ENCODE data around the gene MRPL52. TPM values are rescaled to one million over a fixed set of nuclear protein-coding genes. Genes with fewer than 3 reads are reported as not detected.

Gene MRPL52
- total RNA-seq, 2 experiments from 2014 or later, result 100 to 181 TPM

DNA sequence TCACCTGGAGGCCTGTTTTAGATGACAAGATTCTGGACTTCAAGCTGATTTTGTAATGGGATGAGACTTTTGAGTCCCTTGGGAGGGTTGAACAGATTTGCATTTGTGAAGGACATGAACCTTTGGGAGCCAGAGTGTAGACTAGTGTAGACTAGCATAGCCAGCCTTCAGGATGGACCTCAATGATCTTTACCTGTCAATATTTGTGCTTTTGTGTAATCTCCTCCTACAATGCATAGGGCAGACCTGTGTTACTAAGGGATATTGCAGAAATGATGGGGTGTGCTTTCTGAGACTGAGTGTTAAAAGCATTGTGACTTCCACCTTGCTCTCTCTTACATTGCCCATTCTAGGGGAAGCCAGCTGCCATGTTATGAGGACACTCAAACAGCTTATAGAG is 32.0 kb downstream of the MRPL52 start:
- Histone ChIP-seq H3K9me2 (ENCODE audit: insufficient read depth, low read length) (no peaks in the 10 kb centered on the region), H3K36me3 (ENCODE audit: insufficient read depth, low read length) (no peaks in the 10 kb centered on the region), H3K27ac (ENCODE audit: low read depth, low read length, poor library complexity, severe bottlenecking) (no peak overlapping the region), H3K79me2 (ENCODE audit: insufficient read depth, low read depth, low read length) (no peaks in the 10 kb centered on the region), H3K4me1 (ENCODE audit: insufficient read depth, low read length, poor library complexity, severe bottlenecking) (peaks cover 8% of the 10 kb centered on the region), H3K4me2 (ENCODE audit: low read length) (no peak overlapping the region), H4K20me1 (ENCODE audit: insufficient read depth, low read length) (no peaks in the 10 kb centered on the region), H3K9me3 (ENCODE audit: low read length) (no peaks in the 10 kb centered on the region), H3K4me3 (ENCODE audit: low read depth, low read length, poor library complexity, severe bottlenecking) (no peak overlapping the region), H2AFZ (ENCODE audit: low read length) (no peak overlapping the region)
- CTCF ChIA-PET (ENCODE audit: unreplicated experiment), result no interaction called here
- DNase-seq (ENCODE audit: low spot score), result no peak
- BruUV-seq (replicated peaks), result no TSS peak
- POLR2A ChIA-PET, result interaction anchor here (1.1 to 1.4 kb wide), 4 partner anchors 10 to 108 kb away, joined by 3 to 6 read pairs (median 3); partner anchors contain the start of gene LRP10
- TF ChIP-seq, protein P1, sequence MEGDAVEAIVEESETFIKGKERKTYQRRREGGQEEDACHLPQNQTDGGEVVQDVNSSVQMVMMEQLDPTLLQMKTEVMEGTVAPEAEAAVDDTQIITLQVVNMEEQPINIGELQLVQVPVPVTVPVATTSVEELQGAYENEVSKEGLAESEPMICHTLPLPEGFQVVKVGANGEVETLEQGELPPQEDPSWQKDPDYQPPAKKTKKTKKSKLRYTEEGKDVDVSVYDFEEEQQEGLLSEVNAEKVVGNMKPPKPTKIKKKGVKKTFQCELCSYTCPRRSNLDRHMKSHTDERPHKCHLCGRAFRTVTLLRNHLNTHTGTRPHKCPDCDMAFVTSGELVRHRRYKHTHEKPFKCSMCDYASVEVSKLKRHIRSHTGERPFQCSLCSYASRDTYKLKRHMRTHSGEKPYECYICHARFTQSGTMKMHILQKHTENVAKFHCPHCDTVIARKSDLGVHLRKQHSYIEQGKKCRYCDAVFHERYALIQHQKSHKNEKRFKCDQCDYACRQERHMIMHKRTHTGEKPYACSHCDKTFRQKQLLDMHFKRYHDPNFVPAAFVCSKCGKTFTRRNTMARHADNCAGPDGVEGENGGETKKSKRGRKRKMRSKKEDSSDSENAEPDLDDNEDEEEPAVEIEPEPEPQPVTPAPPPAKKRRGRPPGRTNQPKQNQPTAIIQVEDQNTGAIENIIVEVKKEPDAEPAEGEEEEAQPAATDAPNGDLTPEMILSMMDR (conservative IDR thresholded peaks at IDR 0.05; ENCODE audit: low read length), result no peak
- no peak for TF ChIP-seq EZH2phosphoT487 (IDR thresholded peaks at IDR 0.05; ENCODE audit: borderline replicate concordance, low read depth, low read length)
- intact Hi-C loops (cut with micrococcal nuclease; ENCODE audit: unreplicated experiment), result no loop called here

DNA sequence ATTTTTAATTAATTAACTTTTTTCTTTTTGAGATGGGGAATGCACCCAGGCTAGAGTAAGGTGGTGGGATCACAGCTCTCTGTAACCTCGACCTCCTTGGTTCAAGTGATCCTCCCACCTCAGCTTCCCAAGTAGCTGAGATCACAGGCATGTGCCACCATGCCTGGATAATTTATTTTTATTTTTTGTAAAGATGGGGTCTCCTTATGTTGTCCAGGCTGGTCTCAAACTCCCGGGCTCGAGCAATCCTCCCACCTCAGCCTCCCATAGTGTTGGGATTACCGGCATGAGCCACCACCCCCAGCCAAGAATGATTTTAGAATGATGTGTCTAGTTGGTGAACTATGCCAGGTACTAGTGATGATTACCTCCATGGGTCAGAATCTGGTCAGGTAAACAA is 35.3 kb downstream of the MRPL52 start:
- no peaks in the 10 kb centered on the region for H3K79me2 ChIP-seq (ENCODE audit: insufficient read depth, low read depth, low read length)
- H3K4me2 ChIP-seq (ENCODE audit: low read length), result no peak overlapping the region
- intact Hi-C loops (cut with micrococcal nuclease; ENCODE audit: unreplicated experiment), result no loop called here
- no TSS peak for BruUV-seq (replicated peaks)
- H3K36me3 ChIP-seq (ENCODE audit: insufficient read depth, low read length), result no peaks in the 10 kb centered on the region
- no peak for DNase-seq (ENCODE audit: low spot score)
- POLR2A ChIA-PET, result no interaction called here
- no peaks in the 10 kb centered on the region for H3K9me2 ChIP-seq (ENCODE audit: insufficient read depth, low read length)
- H4K20me1 ChIP-seq (ENCODE audit: insufficient read depth, low read length), result no peaks in the 10 kb centered on the region
- no peak overlapping the region for H3K4me3 ChIP-seq (ENCODE audit: low read depth, low read length, poor library complexity, severe bottlenecking)
- H3K9me3 ChIP-seq (ENCODE audit: low read length), result no peaks in the 10 kb centered on the region
- no peak for TF ChIP-seq EZH2phosphoT487 (IDR thresholded peaks at IDR 0.05; ENCODE audit: borderline replicate concordance, low read depth, low read length)
- TF ChIP-seq, protein P1 (conservative IDR thresholded peaks at IDR 0.05; ENCODE audit: low read length), result no peak
- H3K4me1 ChIP-seq (ENCODE audit: insufficient read depth, low read length, poor library complexity, severe bottlenecking), result peaks cover 17% of the 10 kb centered on the region
- CTCF ChIA-PET (ENCODE audit: unreplicated experiment), result no interaction called here
- H3K27ac ChIP-seq (ENCODE audit: low read depth, low read length, poor library complexity, severe bottlenecking), result no peak overlapping the region
- H2AFZ ChIP-seq (ENCODE audit: low read length), result no peak overlapping the region; the same call in 1 of the 2 replicates

DNA sequence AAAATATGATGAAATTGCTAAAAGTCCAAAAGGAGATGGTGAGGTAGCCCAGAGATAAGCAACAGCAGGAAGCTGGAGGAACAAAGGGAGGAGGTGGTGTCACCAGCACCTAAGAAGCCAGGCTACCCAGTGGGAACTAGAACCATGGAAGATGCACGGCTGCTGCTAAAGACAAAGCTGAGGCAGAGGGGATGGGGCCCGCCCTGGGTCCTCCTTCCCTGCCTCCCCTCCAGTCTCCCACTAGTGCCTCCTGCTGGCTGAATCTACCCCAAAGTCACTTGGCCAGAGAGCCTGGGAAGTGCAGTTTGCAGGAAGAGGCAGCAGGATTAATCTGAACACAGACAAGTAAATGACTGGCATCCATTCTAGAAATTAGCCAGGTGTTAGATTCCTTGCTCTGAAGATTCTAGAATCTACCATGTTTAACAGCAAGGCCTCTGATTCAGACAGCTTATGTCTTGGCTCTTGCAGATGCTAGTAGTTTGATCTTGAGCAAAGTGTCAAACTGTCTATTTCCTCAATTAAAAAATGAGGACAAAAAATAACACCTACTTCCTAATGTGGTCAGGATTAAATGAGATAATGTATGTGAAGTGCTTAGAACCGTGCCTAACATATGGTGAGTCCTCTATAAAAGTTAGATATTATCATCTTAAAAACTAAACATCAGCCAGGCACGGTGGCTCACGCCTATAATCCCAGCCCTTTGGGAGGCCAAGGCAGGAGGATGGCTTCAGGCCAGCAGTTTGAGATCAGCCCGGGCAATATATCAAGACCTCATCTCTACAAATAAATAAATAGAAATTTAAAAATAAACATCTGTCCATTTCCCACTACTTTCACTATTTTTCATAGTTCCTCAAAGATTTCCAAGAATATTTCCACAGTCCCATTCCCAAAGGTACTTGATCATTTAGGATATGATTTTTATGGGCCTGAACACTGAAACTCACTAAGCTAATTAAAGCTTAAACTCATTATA is 36.0 kb downstream of the MRPL52 start:
- intact Hi-C loops (cut with micrococcal nuclease; ENCODE audit: unreplicated experiment), result no loop called here
- no peak overlapping the region for H3K27ac ChIP-seq (ENCODE audit: low read depth, low read length, poor library complexity, severe bottlenecking)
- H3K4me3 ChIP-seq (ENCODE audit: low read depth, low read length, poor library complexity, severe bottlenecking), result no peak overlapping the region
- H4K20me1 ChIP-seq (ENCODE audit: insufficient read depth, low read length), result no peaks in the 10 kb centered on the region
- CTCF ChIA-PET (ENCODE audit: unreplicated experiment), result no interaction called here
- POLR2A ChIA-PET, result interaction anchor here (1.4 kb wide), 1 partner anchor 18 kb away, joined by 3 read pairs; no protein-coding TSS in a partner anchor
- H3K36me3 ChIP-seq (ENCODE audit: insufficient read depth, low read length), result no peaks in the 10 kb centered on the region
- no peak overlapping the region; the same call in 1 of the 2 replicates for H3K4me2 ChIP-seq (ENCODE audit: low read length)
- H3K9me2 ChIP-seq (ENCODE audit: insufficient read depth, low read length), result no peaks in the 10 kb centered on the region
- H3K9me3 ChIP-seq (ENCODE audit: low read length), result no peaks in the 10 kb centered on the region
- H3K79me2 ChIP-seq (ENCODE audit: insufficient read depth, low read depth, low read length), result no peaks in the 10 kb centered on the region
- H2AFZ ChIP-seq (ENCODE audit: low read length), result peak overlapping the region; percentile 27; the same call in 1 of the 2 replicates
- no peak for DNase-seq (ENCODE audit: low spot score)
- no peak for TF ChIP-seq EZH2phosphoT487 (IDR thresholded peaks at IDR 0.05; ENCODE audit: borderline replicate concordance, low read depth, low read length)
- TF ChIP-seq, protein P1 (conservative IDR thresholded peaks at IDR 0.05; ENCODE audit: low read length), result peak; percentile 77
- peaks cover 24% of the 10 kb centered on the region for H3K4me1 ChIP-seq (ENCODE audit: insufficient read depth, low read length, poor library complexity, severe bottlenecking)
- BruUV-seq (replicated peaks), result no TSS peak
